SH-SY5Y (cell line): ENCODE data around the gene HAT1.

Experiments
- GATA2 ChIP-seq: IDR thresholded peaks from 2 replicates; pipeline ENCODE4 v1.6.1; 2011; ENCODE audit warnings: mild to moderate bottlenecking, low read depth, low read length
- GATA3 ChIP-seq: IDR thresholded peaks from 2 replicates; pipeline ENCODE4 v1.6.1; 2011; ENCODE audit warnings: low read depth, mild to moderate bottlenecking, low read length, moderate library complexity

The HAT1 gene

GRCh38 chr2:171991027-171991426, 68.8 kb downstream of the HAT1 start:
- no peak for TF ChIP-seq GATA2
- no peak for TF ChIP-seq GATA3

- no peak for TF ChIP-seq GATA2
- no peak for TF ChIP-seq GATA3
Measured at GRCh38 chr2:171995586-171995985, 73.3 kb downstream of the HAT1 start.

DNA sequence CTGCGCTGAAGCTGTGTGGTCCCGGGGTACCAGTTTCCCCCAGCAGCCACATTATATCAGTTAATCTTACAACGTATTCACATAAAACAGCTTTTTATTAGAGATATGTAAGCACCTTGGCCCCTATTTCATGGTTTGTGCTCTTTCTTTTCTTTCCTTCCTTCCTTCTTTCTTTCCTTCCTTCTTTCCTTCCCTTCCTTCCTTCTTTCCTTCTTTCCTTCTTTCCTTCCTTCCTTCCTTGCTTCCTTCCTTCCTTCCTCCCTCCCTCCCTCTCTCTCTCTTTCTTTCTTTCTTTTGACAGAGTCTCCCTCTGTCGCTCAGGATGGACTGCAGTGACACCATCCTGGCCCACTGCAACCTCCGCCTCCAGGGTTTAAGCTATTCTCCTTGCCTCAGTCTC, 73.8 kb downstream of the HAT1 start:
- TF ChIP-seq GATA2 (no peak), GATA3 (no peak)

- no peak for TF ChIP-seq GATA3
- TF ChIP-seq GATA2 = no peak
Measured at GRCh38 chr2:171999161-171999560, 76.9 kb downstream of the HAT1 start.

DNA sequence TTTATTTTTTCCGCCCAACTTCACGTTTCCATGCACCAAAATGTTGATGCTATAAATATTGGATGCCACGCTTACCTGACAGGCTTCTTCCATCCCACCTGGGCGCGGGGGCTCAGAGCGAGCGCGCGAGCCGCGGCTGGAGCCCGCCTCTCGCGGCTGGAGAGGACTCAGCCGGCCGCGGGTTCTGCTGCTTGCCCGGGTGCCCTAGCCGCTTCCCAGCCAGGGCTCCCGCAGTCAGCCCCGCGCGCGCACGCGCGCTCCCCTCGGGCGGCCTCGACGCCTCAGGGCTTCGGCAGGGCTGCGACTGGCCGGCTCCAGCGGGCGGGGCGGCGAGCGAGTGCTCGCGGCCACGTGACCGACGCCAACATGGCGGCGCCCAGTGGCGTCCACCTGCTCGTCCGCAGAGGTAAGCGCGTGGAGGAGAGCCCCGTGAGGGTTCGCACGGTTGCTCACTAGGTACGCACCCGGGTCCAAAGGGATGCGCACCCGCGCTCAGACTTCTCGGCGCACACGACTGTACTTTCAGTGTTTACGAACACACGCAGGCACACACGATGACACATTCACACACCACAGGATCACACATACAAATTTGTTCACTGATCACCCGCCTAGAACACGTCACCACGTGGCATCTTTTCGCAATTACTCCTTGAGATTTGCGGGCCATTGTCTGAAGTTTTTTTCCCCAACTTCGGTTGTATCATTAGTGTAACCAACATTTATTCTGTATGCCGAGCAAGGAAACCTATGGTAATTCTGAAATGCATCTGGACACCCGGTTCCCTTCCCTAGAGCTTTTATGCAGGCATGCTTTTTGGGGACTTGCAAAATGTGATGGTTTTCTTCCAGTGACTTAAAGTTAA, 77.6 kb downstream of the HAT1 start, which contains the start of gene METAP1D:
TSS of gene METAP1D (plus strand) at position 350 of the 866 bp plus-strand sequence. CDS start at position 367, 17 bp downstream.
- TF ChIP-seq GATA3 (no peak), GATA2 (no peak)

DNA sequence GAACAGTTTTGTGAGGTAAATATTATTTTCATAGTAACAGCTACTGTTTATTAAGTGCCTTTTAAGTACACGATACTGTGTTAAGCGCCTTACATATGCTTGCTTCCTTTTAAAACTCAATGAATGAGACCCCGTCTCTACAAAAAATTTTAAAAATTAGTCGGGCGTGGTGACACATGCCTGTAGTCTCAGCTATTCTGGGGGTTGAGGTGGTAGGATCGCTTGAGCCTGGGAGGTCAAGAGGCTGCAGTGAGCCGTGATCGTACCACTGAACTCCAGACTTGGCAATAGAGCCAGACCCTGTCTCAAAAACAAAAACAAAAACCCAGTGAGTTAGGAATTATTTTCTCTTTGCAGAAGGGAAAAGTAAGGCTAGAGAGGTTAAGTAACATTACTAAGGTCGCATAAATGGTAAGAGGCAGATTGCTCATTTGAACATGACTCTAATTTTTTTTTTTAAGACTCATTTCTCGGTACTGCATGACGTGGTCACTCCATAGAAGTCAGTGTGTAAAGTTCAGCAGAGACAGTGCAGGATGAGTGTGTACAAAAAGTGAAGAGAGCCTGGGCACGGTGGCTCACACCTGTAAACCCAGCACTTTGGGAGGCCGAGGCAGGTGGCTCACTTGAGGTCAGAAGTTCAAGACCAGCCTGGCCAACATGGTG, 78.6 kb downstream of the HAT1 start:
- TF ChIP-seq GATA3 = no peak
- no peak for TF ChIP-seq GATA2

GRCh38 chr2:172007372-172007771, 85.1 kb downstream of the HAT1 start:
- TF ChIP-seq GATA3 (no peak), GATA2 (no peak)

- no peak for TF ChIP-seq GATA3
- no peak for TF ChIP-seq GATA2
Measured at GRCh38 chr2:172009823-172010222, 87.6 kb downstream of the HAT1 start.

- no peak for TF ChIP-seq GATA2
- no peak for TF ChIP-seq GATA3
Measured at GRCh38 chr2:172011812-172012575, 89.7 kb downstream of the HAT1 start.

DNA sequence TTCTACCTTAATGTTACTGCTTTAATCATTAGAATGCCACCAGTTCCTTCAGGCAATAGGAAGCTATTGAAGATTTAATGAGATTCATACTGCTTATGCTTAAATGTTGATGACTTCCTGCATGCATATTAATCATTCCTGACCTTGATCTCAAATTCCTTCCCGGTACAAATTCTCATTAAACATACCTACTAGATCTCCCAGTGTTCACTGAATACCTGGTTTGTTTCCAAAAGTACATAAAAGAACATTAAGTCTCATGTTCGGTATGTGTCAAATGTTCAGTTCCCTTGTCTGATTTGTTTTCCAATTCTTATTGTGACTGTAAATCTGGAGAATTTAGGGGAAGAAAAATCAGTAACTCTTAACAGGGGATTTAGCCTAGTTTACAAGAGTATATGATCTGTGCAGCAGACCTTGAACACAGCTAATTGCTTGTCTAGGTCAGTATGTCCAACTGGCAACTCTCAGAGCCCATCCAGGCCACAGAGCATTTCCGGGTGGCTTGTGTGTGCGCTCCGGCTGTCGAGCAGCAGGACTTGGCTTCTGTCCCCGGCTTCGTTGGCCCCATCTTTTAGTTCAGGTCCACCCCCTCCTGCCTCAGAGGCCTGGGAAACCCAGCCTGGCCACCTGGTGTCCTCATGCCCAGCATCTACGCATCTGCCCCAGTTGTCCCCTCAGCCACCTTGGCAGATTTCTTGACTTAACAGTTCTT, 90.6 kb downstream of the HAT1 start:
- TF ChIP-seq GATA3 = no peak

- no peak for TF ChIP-seq GATA2
- no peak for TF ChIP-seq GATA3
Measured at GRCh38 chr2:172013396-172013795, 91.1 kb downstream of the HAT1 start.

DNA sequence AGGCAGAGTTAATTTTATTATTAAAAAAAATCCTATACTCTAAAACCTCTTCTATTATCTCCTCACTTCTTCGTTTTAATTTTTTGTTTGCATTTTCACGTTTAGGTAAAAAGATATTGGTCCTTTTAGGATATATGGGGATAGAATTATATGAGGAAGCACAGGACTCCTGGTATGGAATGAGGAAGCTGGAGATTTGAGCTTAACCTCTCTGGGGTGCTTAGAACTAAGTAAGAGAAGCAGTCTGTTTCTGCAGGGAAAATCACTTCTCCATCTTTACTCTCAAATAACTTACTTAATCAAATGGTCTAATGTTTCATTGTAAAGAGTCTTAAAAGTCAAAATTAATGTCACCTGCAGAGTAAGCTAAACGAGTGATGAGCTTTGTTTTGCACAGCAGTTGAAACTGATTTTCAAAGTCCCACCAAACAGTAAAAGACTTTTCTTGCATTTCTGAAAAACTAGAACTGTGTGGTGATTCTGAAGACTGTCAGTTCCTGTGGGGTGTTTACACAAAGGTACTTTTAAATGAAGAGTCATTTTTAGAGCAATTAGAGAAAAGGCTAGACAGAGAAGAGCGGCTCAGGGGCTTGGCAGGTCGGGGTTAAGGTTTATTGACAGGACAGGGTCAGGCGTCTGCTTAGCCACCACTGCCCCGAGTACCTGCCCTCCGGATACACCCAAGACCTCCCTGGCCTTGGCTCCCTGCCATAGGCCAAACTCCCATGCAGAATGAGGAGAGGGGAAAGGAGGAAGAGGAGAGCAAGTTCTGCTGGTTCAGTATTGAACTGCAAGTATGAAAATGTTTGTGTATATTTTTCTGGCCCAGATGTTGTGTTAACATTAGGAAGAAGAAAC, 99.0 kb downstream of the HAT1 start:
- no peak for TF ChIP-seq GATA3
- no peak for TF ChIP-seq GATA2

DNA sequence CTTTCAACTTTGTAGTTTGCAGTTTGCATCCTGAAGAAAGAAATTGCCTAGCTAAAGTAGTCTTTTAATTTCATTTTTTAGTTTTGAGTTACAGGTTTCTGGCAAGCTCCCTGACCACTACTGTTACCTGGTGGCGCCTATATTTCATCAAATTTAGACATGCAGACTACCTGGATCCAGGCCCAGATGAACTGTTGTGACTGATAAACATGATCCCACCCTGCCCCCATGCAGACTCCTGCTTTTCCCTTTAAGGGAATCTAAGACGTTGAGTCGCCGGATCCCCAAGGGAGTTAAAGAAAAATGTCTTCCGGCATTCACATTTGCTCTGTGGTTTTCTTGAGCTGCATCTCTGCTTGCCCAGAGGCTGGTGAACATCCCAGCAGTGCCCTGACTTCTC, 99.7 kb downstream of the HAT1 start:
- no peak for TF ChIP-seq GATA3
- TF ChIP-seq GATA2 = no peak
